IPS DF 4.7 (cell line): Measurements from ENCODE around the gene AMY1B.
"Not testable (repeated sequence)": the region's sequence is repeated elsewhere in the genome, so short reads cannot be mapped to it uniquely, and the experiment has no call there.

ENCODE experiments used
- DNase-seq: peaks from one replicate; pipeline ENCODE4 v3.0.0-alpha.2; 2013; ENCODE audit warnings: low spot score; ENCODE audit errors: extremely low read depth

Gene AMY1B

GRCh38 chr1:103696110-103696509, at the start of gene AMY1B:
Gene AMY1B, minus strand, starts transcription at chr1:103696210. Its CDS starts 571 bp downstream, at chr1:103695639.
- not testable (repeated sequence) for DNase-seq

- not testable (repeated sequence) for DNase-seq
Measured at GRCh38 chr1:103745040-103745439, 49.0 kb upstream of the AMY1B start.

- DNase-seq, result not testable (repeated sequence)
Measured at GRCh38 chr1:103744449-103744848, 48.4 kb upstream of the AMY1B start.

- DNase-seq, result not testable (repeated sequence)
Measured at GRCh38 chr1:103738031-103738430, 42.0 kb upstream of the AMY1B start.

GRCh38 chr1:103735334-103735733, 39.3 kb upstream of the AMY1B start:
- DNase-seq, result not testable (repeated sequence)

- DNase-seq, result not testable (repeated sequence)
Measured at GRCh38 chr1:103721473-103721872, 25.5 kb upstream of the AMY1B start.

- DNase-seq, result not testable (repeated sequence)
Measured at GRCh38 chr1:103717404-103717803, 21.4 kb upstream of the AMY1B start.

- DNase-seq, result not testable (repeated sequence)
Measured at GRCh38 chr1:103710381-103710780, 14.4 kb upstream of the AMY1B start.

- DNase-seq, result not testable (repeated sequence)
Measured at GRCh38 chr1:103707670-103708069, 11.7 kb upstream of the AMY1B start.

GRCh38 chr1:103701256-103701655, 5.2 kb upstream of the AMY1B start:
- not testable (repeated sequence) for DNase-seq

- not testable (repeated sequence) for DNase-seq
Measured at GRCh38 chr1:103700669-103701068, 4.7 kb upstream of the AMY1B start.

- not testable (repeated sequence) for DNase-seq
Measured at GRCh38 chr1:103697430-103697829, 1.4 kb upstream of the AMY1B start.

- not testable (repeated sequence) for DNase-seq
Measured at GRCh38 chr1:103676335-103676734, 19.7 kb downstream of the AMY1B start.

- DNase-seq, result not testable (repeated sequence)
Measured at GRCh38 chr1:103655460-103655859, 40.5 kb downstream of the AMY1B start, which contains the start of gene AMY1A. Gene AMY1A, plus strand, starts transcription at chr1:103655760. Its CDS starts 571 bp downstream, at chr1:103656331.

- DNase-seq, result not testable (repeated sequence)
Measured at GRCh38 chr1:103654133-103654532, 41.9 kb downstream of the AMY1B start.

- DNase-seq, result not testable (repeated sequence)
Measured at GRCh38 chr1:103650889-103651288, 45.1 kb downstream of the AMY1B start.

GRCh38 chr1:103650305-103650704, 45.7 kb downstream of the AMY1B start:
- DNase-seq, result not testable (repeated sequence)

- not testable (repeated sequence) for DNase-seq
Measured at GRCh38 chr1:103643908-103644307, 52.1 kb downstream of the AMY1B start.

- not testable (repeated sequence) for DNase-seq
Measured at GRCh38 chr1:103641194-103641593, 54.8 kb downstream of the AMY1B start.
